HepG2 (cell line): ENCODE data around the gene NPR3. TPM values are rescaled to one million over a fixed set of nuclear protein-coding genes. Genes with fewer than 3 reads are reported as not detected.

Experiments used
- ATAC-seq: fragments of 200-7000 bp; cut with Tn5 transposase; 3 replicates; pipeline ENCODE4 v1.9.1; 2020; ENCODE audit warnings: mild to moderate bottlenecking, moderate library complexity
- BruUV-seq: library from RNA; stranded (reverse); fragments of 400-500 nt; replicated peaks from 2 replicates; lab custom pipeline; 2021; lab: Mats Ljungman, UMichigan
- CTCF ChIA-PET: fragments of 300-600 bp; formaldehyde crosslinking; extraction: SDS; loops from one replicate; lab custom pipeline; 2021; ENCODE audit warnings: low total read pairs, inconsistent platforms, low intra/inter-chr PET ratio; lab: Yijun Ruan, JAX
- POLR2A ChIA-PET: fragments of 350-600 bp; sonication (Branson Sonifier 250); formaldehyde crosslinking; loops from one replicate; lab custom pipeline; 2020; ENCODE audit warnings: antibody characterized with exemption, inconsistent platforms; lab: Yijun Ruan, JAX
- DNase-seq: peaks from one replicate; pipeline ENCODE4 v3.0.0-alpha.2; 2015; ENCODE audit warnings: low spot score
- FAIRE-seq: peaks from 3 replicates; lab custom pipeline; 2011; peaks lifted over from hg19 to GRCh38; lab: Jason Lieb, UNC
- H2AFZ ChIP-seq: one replicate; pipeline ENCODE4 v1.6.1; 2011; ENCODE audit warnings: low read length, inconsistent platforms
- H3K27ac ChIP-seq: fragments of 300-600 bp; 3 replicates; pipeline ENCODE4 v1.8.0; 2011; ENCODE audit warnings: mixed run types, mild to moderate bottlenecking, mixed read lengths, low read length, inconsistent platforms; ENCODE audit not compliant: insufficient read depth; ENCODE audit errors: extremely low read length
- H3K27me3 ChIP-seq, 2 experiments: fragments of 200-600 bp in 1 of 2; 2 replicates in 1 of 2; 3 replicates in 1 of 2; pipeline versions ENCODE4 v1.6.0 to v1.8.0; 2011; ENCODE audit warnings: low read length in 2 of 2, mild to moderate bottlenecking in 2 of 2, moderate library complexity in 2 of 2, inconsistent platforms in 1 of 2; ENCODE audit not compliant: insufficient read depth in 2 of 2, control insufficient read depth in 1 of 2
- H3K36me3 ChIP-seq, 2 experiments: fragments of 200-600 bp in 1 of 2; replicated peaks in 1 of 2; 2 replicates in 1 of 2; 3 replicates in 1 of 2; pipeline versions ENCODE4 v1.5.1 to v1.8.0; 2011; ENCODE audit warnings: low read length in 2 of 2, inconsistent platforms in 1 of 2; ENCODE audit not compliant: insufficient read depth in 2 of 2, control insufficient read depth in 1 of 2
- H3K4me1 ChIP-seq: 2 replicates; pipeline ENCODE4 v1.5.1; 2012; ENCODE audit warnings: low read length, inconsistent platforms; ENCODE audit not compliant: insufficient read depth
- H3K4me2 ChIP-seq: 2 replicates; pipeline ENCODE4 v1.6.0; 2011; ENCODE audit warnings: low read depth, low read length, inconsistent platforms
- H3K4me3 ChIP-seq, 3 experiments: fragments of 200-600 bp in 1 of 3; sonication (generic), shearing (Covaris generic) in 1 of 3; replicated peaks in 1 of 3; 2 replicates each; pipeline ENCODE4 v1.5.1; 2011 to 2016; ENCODE audit warnings: low read length in 3 of 3, inconsistent platforms in 2 of 3, low read depth in 2 of 3, mild to moderate bottlenecking in 2 of 3, control low read depth in 1 of 3, mixed read lengths in 1 of 3; ENCODE audit not compliant: insufficient read depth in 1 of 3
- H3K79me2 ChIP-seq: one replicate; pipeline ENCODE4 v1.6.1; 2011; ENCODE audit warnings: low read length, inconsistent platforms; ENCODE audit not compliant: insufficient read depth
- H3K9ac ChIP-seq: 2 replicates; pipeline ENCODE4 v1.6.0; 2011; ENCODE audit warnings: mild to moderate bottlenecking, low read depth, low read length, inconsistent platforms; ENCODE audit not compliant: insufficient read depth
- H3K9me3 ChIP-seq: 2 replicates; pipeline ENCODE4 v1.5.1; 2012; ENCODE audit warnings: mild to moderate bottlenecking, low read length
- H4K20me1 ChIP-seq: 2 replicates; pipeline ENCODE4 v1.6.0; 2011; ENCODE audit warnings: inconsistent platforms, mild to moderate bottlenecking, low read length, moderate library complexity; ENCODE audit not compliant: insufficient read depth
- KMT2A ChIP-seq: sonication (generic); formaldehyde crosslinking; IDR thresholded peaks from 2 replicates; pipeline ENCODE4 v1.4.0; 2020; ENCODE audit warnings: missing genetic modification reagents
- MIER2 ChIP-seq: IDR thresholded peaks from 2 replicates; pipeline ENCODE4 v1.6.1; 2016; ENCODE audit warnings: missing biosample characterization, missing genetic modification reagents
- NONO ChIP-seq, 2 experiments: fragments of 450-650 bp in 1 of 2; sonication (generic) in 1 of 2; formaldehyde crosslinking in 1 of 2; IDR thresholded peaks in 1 of 2; conservative IDR thresholded peaks in 1 of 2; 2 replicates each; pipeline versions ENCODE4 v1.6.1 to v1.8.0; 2017 to 2022; ENCODE audit warnings: mild to moderate bottlenecking in 1 of 2, missing genetic modification reagents in 1 of 2, moderate library complexity in 1 of 2
- ZFP90 ChIP-seq: sonication (generic); formaldehyde crosslinking; IDR thresholded peaks from 2 replicates; pipeline ENCODE4 v1.8.0; 2022; ENCODE audit warnings: missing genetic modification reagents, mild to moderate bottlenecking, inconsistent platforms, borderline replicate concordance
- ZNF546 ChIP-seq: sonication (generic); formaldehyde crosslinking; conservative IDR thresholded peaks from 2 replicates; pipeline ENCODE4 v1.8.1; 2023; ENCODE audit warnings: mild to moderate bottlenecking, missing genetic modification reagents
- ZNF7 ChIP-seq: IDR thresholded peaks from 2 replicates; pipeline ENCODE4 v1.6.1; 2016; ENCODE audit warnings: missing biosample characterization, missing genetic modification reagents
- ZSCAN25 ChIP-seq: sonication (generic); formaldehyde crosslinking; IDR thresholded peaks from 2 replicates; pipeline ENCODE4 v1.8.0; 2022; ENCODE audit warnings: mild to moderate bottlenecking, missing genetic modification reagents
- WGBS: methylation state at CpG from one replicate; pipeline ENCODE4 v1.1.6; 2017; ENCODE audit warnings: low lambda C conversion rate; 5-methylcytosine and 5-hydroxymethylcytosine counted together
- in situ Hi-C: cut with HindIII; loops from 2 replicates; pipeline ENCODE4 v1.10.0; 2017; ENCODE audit warnings: low pct_unique_long_range_greater_than_20kb; ENCODE audit not compliant: extremely low pct_ligation_motif_present
- intact Hi-C: fragments of 100-400 bp; cut with micrococcal nuclease; formaldehyde crosslinking; loops from one replicate; pipeline ENCODE4 v1.10.0; 2022; ENCODE audit not compliant: unreplicated experiment
- polyA plus RNA-seq, 8 experiments: library from polyadenylated mRNA; depleted of rRNA in 3 of 8; stranded (reverse) in 7 of 8; unstranded in 1 of 8; fragments of >200 nt; fragmentation: Illumina TruSeq in 4 of 8; extraction: Trizol in 4 of 8; gene quantifications; 2 replicates each; pipeline versions ENCODE4 v1.2.1 to v1.2.3, GENCODE V29; 2011 to 2016; ENCODE audit warnings: low read depth in 4 of 8, missing spikeins in 1 of 8, mixed read lengths in 1 of 8; ENCODE audit not compliant: insufficient read depth in 1 of 8
- total RNA-seq, 5 experiments: library from RNA; depleted of rRNA; stranded (reverse); fragments of >200 nt; fragmentation: Illumina TruSeq; extraction: Trizol; gene quantifications; 2 replicates each; pipeline ENCODE4 v1.2.3, GENCODE V29; 2016; ENCODE audit warnings: low read depth in 1 of 5
- TF ChIP-seq, protein P1 (sequence below): sonication (generic); formaldehyde crosslinking; IDR thresholded peaks from 2 replicates; pipeline ENCODE4 v1.4.0; 2020; ENCODE audit warnings: missing genetic modification reagents, low read depth, mild to moderate bottlenecking, borderline replicate concordance
- TF ChIP-seq, protein P2 (sequence below): sonication (generic); IDR thresholded peaks from 2 replicates; pipeline ENCODE4 v1.6.1; 2016; ENCODE audit warnings: low read depth, borderline replicate concordance
- TF ChIP-seq, protein P3 (sequence below), 2 experiments: sonication (generic) in 1 of 2; formaldehyde crosslinking in 1 of 2; IDR thresholded peaks; 2 replicates each; pipeline versions ENCODE4 v1.4.0 to v1.6.1; 2016 to 2020; ENCODE audit warnings: borderline replicate concordance in 1 of 2, low read depth in 1 of 2, mild to moderate bottlenecking in 1 of 2, missing genetic modification reagents in 1 of 2

The NPR3 gene
- total and polyA plus RNA-seq, 2 of the 13 experiments (the other 11 are each of a cell fraction or from before 2014, with no cell fraction given), result 0.01 TPM; not detected in 1

DNA sequence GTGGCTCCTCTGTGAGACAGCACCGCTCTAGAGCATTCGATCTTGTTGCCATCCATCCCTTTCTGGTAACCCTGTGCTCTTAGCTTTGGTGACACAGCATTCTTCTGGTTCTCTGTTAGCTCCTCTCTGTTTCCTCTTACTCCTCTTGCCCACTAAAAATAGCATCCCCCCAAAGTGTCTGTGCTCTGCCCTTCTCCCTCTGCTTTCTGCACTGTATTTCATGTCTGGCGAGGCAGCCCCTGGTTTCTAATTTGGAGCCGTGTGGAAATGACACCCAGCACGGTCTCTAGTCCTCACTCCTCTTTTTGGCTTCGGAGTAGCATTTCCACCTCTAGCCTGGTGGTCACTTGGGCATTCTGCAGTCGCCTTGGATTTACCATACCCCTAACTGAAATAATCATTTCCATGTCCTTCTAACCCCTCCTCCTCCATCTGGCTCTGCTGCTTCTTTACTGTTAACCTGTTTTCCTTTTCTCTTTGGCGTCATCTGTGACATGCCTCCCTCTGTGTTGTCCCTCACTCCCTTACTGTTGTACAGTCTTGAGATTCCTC, 23.8 kb downstream of the NPR3 start (continued):
- TF ChIP-seq ZNF7 (CRISPR knock-in tag), result no peak
- TF ChIP-seq ZFP90, result no peak
- TF ChIP-seq, protein P1, sequence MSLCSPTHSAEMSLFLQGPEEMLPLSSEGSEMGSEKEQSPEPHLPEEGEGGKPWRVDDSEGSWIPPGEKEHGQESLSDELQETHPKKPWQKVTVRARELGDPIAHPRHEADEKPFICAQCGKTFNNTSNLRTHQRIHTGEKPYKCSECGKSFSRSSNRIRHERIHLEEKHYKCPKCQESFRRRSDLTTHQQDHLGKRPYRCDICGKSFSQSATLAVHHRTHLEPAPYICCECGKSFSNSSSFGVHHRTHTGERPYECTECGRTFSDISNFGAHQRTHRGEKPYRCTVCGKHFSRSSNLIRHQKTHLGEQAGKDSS (CRISPR knock-in tag), result no peak
- TF ChIP-seq, protein P2, sequence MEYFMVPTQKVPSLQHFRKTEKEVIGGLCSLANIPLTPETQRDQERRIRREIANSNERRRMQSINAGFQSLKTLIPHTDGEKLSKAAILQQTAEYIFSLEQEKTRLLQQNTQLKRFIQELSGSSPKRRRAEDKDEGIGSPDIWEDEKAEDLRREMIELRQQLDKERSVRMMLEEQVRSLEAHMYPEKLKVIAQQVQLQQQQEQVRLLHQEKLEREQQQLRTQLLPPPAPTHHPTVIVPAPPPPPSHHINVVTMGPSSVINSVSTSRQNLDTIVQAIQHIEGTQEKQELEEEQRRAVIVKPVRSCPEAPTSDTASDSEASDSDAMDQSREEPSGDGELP, result no peak
- TF ChIP-seq ZSCAN25, result no peak
- no peak for TF ChIP-seq KMT2A
- no peak for TF ChIP-seq NONO (IDR thresholded peaks at IDR 0.05)
- TF ChIP-seq NONO (CRISPR knock-in tag; conservative IDR thresholded peaks at IDR 0.05), result no peak
- TF ChIP-seq, all 625 proteins: peak for 0

DNA sequence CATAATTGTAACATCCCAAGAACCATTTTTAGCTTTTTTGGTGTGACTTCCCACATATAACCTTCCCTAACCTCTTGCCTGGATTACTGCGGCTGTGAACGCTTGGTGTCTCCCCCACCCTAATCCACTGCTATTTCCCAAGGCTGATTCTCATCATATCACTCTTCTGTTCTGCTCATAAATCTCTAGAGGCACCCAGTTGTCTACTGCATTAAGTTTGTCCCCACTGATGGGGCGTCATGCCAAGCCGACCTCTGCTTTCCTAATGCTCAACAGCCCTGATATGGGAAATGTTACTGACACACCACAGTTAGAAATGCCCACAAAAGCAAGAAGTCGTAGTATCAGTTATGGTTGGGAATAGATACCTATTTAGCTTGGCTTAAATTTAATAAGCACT, 24.4 kb downstream of the NPR3 start:
- 47% methylated on average over 5 of the region's 5 CpGs for WGBS
- Histone ChIP-seq H2AFZ (no peak overlapping the region), H3K79me2 (no peaks in the 10 kb centered on the region), H3K9me3 (no peaks in the 10 kb centered on the region), H3K4me3 (no peak overlapping the region), H3K9ac (no peak overlapping the region), H3K27me3 (peaks cover 0 to 3% of the 10 kb centered on the region in 2 experiments; a peak in 1 of 5 replicates), H3K27ac (no peak overlapping the region), H3K4me1 (no peaks in the 10 kb centered on the region), H4K20me1 (no peaks in the 10 kb centered on the region), H3K36me3 (no peaks in the 10 kb centered on the region), H3K4me2 (no peak overlapping the region)
- FAIRE-seq, result no peak
- TF ChIP-seq, protein P3, sequence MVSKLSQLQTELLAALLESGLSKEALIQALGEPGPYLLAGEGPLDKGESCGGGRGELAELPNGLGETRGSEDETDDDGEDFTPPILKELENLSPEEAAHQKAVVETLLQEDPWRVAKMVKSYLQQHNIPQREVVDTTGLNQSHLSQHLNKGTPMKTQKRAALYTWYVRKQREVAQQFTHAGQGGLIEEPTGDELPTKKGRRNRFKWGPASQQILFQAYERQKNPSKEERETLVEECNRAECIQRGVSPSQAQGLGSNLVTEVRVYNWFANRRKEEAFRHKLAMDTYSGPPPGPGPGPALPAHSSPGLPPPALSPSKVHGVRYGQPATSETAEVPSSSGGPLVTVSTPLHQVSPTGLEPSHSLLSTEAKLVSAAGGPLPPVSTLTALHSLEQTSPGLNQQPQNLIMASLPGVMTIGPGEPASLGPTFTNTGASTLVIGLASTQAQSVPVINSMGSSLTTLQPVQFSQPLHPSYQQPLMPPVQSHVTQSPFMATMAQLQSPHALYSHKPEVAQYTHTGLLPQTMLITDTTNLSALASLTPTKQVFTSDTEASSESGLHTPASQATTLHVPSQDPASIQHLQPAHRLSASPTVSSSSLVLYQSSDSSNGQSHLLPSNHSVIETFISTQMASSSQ (IDR thresholded peaks at IDR 0.05; ENCODE audit: low read depth), result no peak
- TF ChIP-seq, protein P3 (CRISPR knock-in tag; IDR thresholded peaks at IDR 0.05; ENCODE audit: borderline replicate concordance), result no peak
- TF ChIP-seq ZNF546 (no peak), MIER2 (CRISPR knock-in tag) (no peak)
- in situ Hi-C loops, result no loop called here
- ChIA-PET POLR2A (no interaction called here), CTCF (no interaction called here)
- intact Hi-C loops, result no loop called here
- BruUV-seq, result no TSS peak
- no peak for ATAC-seq
- DNase-seq, result no peak
